WTC11 (cell line): Measurements from ENCODE around the gene ZNRF3. TPM values are rescaled to one million over a fixed set of nuclear protein-coding genes. Genes with fewer than 3 reads are reported as not detected.

Experiments
- ATAC-seq: fragments of 200-7000 bp; cut with Tn5 transposase; 2 replicates; pipeline ENCODE4 v1.10.0; 2021; ENCODE audit warnings: mild to moderate bottlenecking, moderate library complexity
- CTCF ChIA-PET: fragments of 300-600 bp; sonication (Branson Sonifier 250); formaldehyde crosslinking; loops from one replicate; lab custom pipeline; 2021; ENCODE audit warnings: antibody characterized with exemption; lab: Charles Lee
- POLR2A ChIA-PET: fragments of 350-600 bp; sonication (Branson Sonifier 250); formaldehyde crosslinking; loops from one replicate; lab custom pipeline; 2021; ENCODE audit warnings: antibody characterized with exemption; lab: Charles Lee
- DNase-seq: peaks from one replicate; pipeline ENCODE4 v3.0.0; 2021; ENCODE audit warnings: low spot score
- H3K27ac Mint-ChIP-seq: 2 replicates; pipeline ENCODE4 v1.8.0; 2021; ENCODE audit warnings: mixed read lengths
- H3K27me3 Mint-ChIP-seq: 2 replicates; pipeline ENCODE4 v1.8.0; 2021; ENCODE audit warnings: low read depth, mild to moderate bottlenecking, moderate library complexity, mixed read lengths
- H3K36me3 Mint-ChIP-seq: 2 replicates; pipeline ENCODE4 v1.8.0; 2021; ENCODE audit warnings: mixed read lengths
- H3K4me1 Mint-ChIP-seq: 2 replicates; pipeline ENCODE4 v1.8.0; 2022; ENCODE audit warnings: mixed read lengths
- H3K4me3 Mint-ChIP-seq: 2 replicates; pipeline ENCODE4 v1.8.0; 2021; ENCODE audit warnings: mild to moderate bottlenecking, moderate library complexity, mixed read lengths
- H3K9me3 Mint-ChIP-seq: 2 replicates; pipeline ENCODE4 v1.8.0; 2021; ENCODE audit warnings: mixed read lengths
- ATF1 ChIP-seq: sonication (generic); formaldehyde crosslinking; IDR thresholded peaks from 2 replicates; pipeline ENCODE4 v1.8.1; 2023; ENCODE audit warnings: mild to moderate bottlenecking, moderate library complexity, missing genetic modification reagents
- ELF4 ChIP-seq: sonication (generic); formaldehyde crosslinking; IDR thresholded peaks from 2 replicates; pipeline ENCODE4 v1.8.1; 2022; ENCODE audit warnings: low read depth, mild to moderate bottlenecking, moderate library complexity, missing genetic modification reagents
- ESRRA ChIP-seq: sonication (generic); formaldehyde crosslinking; IDR thresholded peaks from 2 replicates; pipeline ENCODE4 v1.8.1; 2022; ENCODE audit warnings: mild to moderate bottlenecking, missing genetic modification reagents, borderline replicate concordance
- FOXP1 ChIP-seq: sonication (generic); formaldehyde crosslinking; IDR thresholded peaks from 2 replicates; pipeline ENCODE4 v1.8.0; 2022; ENCODE audit warnings: missing genetic modification reagents, mild to moderate bottlenecking, moderate library complexity, borderline replicate concordance
- GRHL2 ChIP-seq: fragments of 250-450 bp; sonication (Bioruptor Pico); IDR thresholded peaks from 2 replicates; pipeline ENCODE4 v1.8.0; 2022; ENCODE audit warnings: mild to moderate bottlenecking, moderate library complexity; ENCODE audit not compliant: insufficient replicate concordance, severe bottlenecking
- HMGA2 ChIP-seq: fragments of 250-450 bp; sonication (Bioruptor Pico); IDR thresholded peaks from 2 replicates; pipeline ENCODE4 v1.4.0; 2021; ENCODE audit warnings: mild to moderate bottlenecking, moderate library complexity
- NFATC4 ChIP-seq: fragments of 250-450 bp; sonication (Bioruptor Pico); IDR thresholded peaks from 2 replicates; pipeline ENCODE4 v1.9.0; 2021; ENCODE audit warnings: mild to moderate bottlenecking
- NR1H2 ChIP-seq: sonication (generic); formaldehyde crosslinking; IDR thresholded peaks from 2 replicates; pipeline ENCODE4 v1.9.0; 2021; ENCODE audit warnings: mild to moderate bottlenecking, moderate library complexity, missing genetic modification reagents
- NR2C2 ChIP-seq: sonication (generic); formaldehyde crosslinking; IDR thresholded peaks from 2 replicates; pipeline ENCODE4 v1.8.0; 2022; ENCODE audit warnings: mild to moderate bottlenecking, missing genetic modification reagents
- SMAD4 ChIP-seq: sonication (generic); formaldehyde crosslinking; IDR thresholded peaks from 2 replicates; pipeline ENCODE4 v1.8.0; 2022; ENCODE audit warnings: mild to moderate bottlenecking, missing genetic modification reagents
- ZNF232 ChIP-seq: sonication (generic); formaldehyde crosslinking; IDR thresholded peaks from 2 replicates; pipeline ENCODE4 v1.8.0; 2022; ENCODE audit warnings: mild to moderate bottlenecking, missing genetic modification reagents
- ZNF416 ChIP-seq: fragments of 250-450 bp; sonication (Bioruptor Pico); IDR thresholded peaks from 2 replicates; pipeline ENCODE4 v1.9.0; 2021; ENCODE audit warnings: mild to moderate bottlenecking, inconsistent platforms
- ZNF671 ChIP-seq: fragments of 250-450 bp; sonication (Bioruptor Pico); IDR thresholded peaks from 2 replicates; pipeline ENCODE4 v1.8.0; 2021; ENCODE audit warnings: mild to moderate bottlenecking
- total RNA-seq: library from RNA; stranded (reverse); gene quantifications from 3 replicates; pipeline ENCODE4 v1.2.3, GENCODE V29; 2021
- TF ChIP-seq, protein P1 (sequence below): fragments of 250-450 bp; sonication (Bioruptor Pico); IDR thresholded peaks from 2 replicates; pipeline ENCODE4 v1.9.0; 2021; ENCODE audit warnings: mild to moderate bottlenecking, borderline replicate concordance
- TF ChIP-seq, protein P2 (sequence below): sonication (generic); formaldehyde crosslinking; IDR thresholded peaks from 2 replicates; pipeline ENCODE4 v1.8.0; 2022; ENCODE audit warnings: mild to moderate bottlenecking, missing genetic modification reagents
- TF ChIP-seq, protein P3 (sequence below): sonication (generic); formaldehyde crosslinking; IDR thresholded peaks from 2 replicates; pipeline ENCODE4 v1.8.1; 2023; ENCODE audit warnings: mild to moderate bottlenecking, missing genetic modification reagents
- TF ChIP-seq, protein P4 (sequence below): sonication (generic); formaldehyde crosslinking; IDR thresholded peaks from 2 replicates; pipeline ENCODE4 v1.8.1; 2023; ENCODE audit warnings: mild to moderate bottlenecking, missing genetic modification reagents, moderate library complexity
- TF ChIP-seq, protein P5 (sequence below): sonication (generic); formaldehyde crosslinking; IDR thresholded peaks from 2 replicates; pipeline ENCODE4 v1.8.0; 2022; ENCODE audit warnings: mild to moderate bottlenecking, missing genetic modification reagents
- TF ChIP-seq, protein P6 (sequence below): sonication (generic); formaldehyde crosslinking; IDR thresholded peaks from 2 replicates; pipeline ENCODE4 v1.8.1; 2023; ENCODE audit warnings: mild to moderate bottlenecking, missing genetic modification reagents, borderline replicate concordance
- TF ChIP-seq, protein P7 (sequence below): fragments of 250-450 bp; sonication (Bioruptor Pico); conservative IDR thresholded peaks from 2 replicates; pipeline ENCODE4 v1.9.0; 2021; ENCODE audit warnings: mild to moderate bottlenecking

The ZNRF3 gene
- total RNA-seq, 1 experiment from 2014 or later, result 25.4 TPM

DNA sequence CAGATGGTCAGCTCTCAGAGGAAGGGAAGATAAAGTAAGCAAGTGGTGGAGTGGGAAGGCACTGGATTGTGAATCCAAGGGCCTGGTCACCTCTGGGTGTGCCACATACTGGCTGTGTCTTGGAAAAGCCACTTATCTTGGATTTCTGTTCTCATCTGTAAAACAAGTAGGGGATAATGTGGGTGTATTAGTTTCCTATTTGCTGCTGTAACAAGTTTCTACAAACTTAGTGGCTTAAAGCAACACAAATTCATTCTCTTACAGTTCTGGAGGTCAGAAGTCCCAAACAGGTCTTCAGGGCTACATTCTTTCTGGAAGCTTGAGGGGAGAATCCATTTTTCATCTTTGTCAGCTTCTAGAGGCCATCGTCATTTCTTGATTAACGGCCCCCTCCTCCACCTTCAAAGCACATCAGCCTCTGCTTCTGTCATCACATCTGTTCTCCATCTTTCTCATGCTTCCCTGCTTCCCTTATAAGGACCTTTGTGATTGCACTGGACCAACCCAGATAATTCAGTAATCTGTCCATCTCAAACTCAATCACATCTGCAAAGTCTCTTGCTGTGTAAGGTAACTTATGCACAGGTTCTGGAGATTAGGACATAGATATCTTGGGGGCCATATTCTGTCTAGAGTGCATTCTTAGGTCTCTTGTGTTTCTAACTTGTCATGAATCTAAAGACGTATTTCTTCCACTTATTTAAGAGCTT lies 102.4 kb downstream of the ZNRF3 start:
- peaks cover 85% of the 10 kb centered on the region for H3K4me1 Mint-ChIP-seq
- H3K36me3 Mint-ChIP-seq, result peaks cover 32% of the 10 kb centered on the region

DNA sequence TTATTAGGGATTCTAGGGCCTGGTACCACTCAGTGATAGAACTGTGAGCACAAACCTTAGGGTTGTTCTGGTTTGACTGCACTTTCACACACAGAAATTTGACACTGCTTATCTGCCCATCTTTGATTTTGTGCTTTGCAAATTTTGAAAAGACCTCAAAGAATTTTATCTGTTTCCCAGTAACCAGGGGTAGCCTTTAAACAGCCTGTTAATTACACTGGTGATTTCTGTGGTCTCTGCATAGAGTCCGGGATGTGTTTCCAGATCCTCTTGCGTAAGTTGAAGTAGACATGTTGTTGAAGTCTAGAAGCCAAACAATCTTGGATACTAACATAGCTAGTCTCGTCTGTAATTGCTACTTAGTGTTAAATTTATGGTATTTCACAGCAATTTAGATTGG lies 103.0 kb downstream of the ZNRF3 start:
- Mint-ChIP-seq H3K4me1 (peaks cover 87% of the 10 kb centered on the region), H3K4me3 (no peak overlapping the region), H3K36me3 (peaks cover 35% of the 10 kb centered on the region), H3K9me3 (peaks cover 13% of the 10 kb centered on the region), H3K27me3 (no peaks in the 10 kb centered on the region), H3K27ac (peak overlapping the region; percentile 98)
- ChIA-PET CTCF (no interaction called here), POLR2A (no interaction called here)
- no peak for DNase-seq
- ATAC-seq, result no peak
- TF ChIP-seq, protein P1, sequence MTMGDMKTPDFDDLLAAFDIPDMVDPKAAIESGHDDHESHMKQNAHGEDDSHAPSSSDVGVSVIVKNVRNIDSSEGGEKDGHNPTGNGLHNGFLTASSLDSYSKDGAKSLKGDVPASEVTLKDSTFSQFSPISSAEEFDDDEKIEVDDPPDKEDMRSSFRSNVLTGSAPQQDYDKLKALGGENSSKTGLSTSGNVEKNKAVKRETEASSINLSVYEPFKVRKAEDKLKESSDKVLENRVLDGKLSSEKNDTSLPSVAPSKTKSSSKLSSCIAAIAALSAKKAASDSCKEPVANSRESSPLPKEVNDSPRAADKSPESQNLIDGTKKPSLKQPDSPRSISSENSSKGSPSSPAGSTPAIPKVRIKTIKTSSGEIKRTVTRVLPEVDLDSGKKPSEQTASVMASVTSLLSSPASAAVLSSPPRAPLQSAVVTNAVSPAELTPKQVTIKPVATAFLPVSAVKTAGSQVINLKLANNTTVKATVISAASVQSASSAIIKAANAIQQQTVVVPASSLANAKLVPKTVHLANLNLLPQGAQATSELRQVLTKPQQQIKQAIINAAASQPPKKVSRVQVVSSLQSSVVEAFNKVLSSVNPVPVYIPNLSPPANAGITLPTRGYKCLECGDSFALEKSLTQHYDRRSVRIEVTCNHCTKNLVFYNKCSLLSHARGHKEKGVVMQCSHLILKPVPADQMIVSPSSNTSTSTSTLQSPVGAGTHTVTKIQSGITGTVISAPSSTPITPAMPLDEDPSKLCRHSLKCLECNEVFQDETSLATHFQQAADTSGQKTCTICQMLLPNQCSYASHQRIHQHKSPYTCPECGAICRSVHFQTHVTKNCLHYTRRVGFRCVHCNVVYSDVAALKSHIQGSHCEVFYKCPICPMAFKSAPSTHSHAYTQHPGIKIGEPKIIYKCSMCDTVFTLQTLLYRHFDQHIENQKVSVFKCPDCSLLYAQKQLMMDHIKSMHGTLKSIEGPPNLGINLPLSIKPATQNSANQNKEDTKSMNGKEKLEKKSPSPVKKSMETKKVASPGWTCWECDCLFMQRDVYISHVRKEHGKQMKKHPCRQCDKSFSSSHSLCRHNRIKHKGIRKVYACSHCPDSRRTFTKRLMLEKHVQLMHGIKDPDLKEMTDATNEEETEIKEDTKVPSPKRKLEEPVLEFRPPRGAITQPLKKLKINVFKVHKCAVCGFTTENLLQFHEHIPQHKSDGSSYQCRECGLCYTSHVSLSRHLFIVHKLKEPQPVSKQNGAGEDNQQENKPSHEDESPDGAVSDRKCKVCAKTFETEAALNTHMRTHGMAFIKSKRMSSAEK, result no peak
- TF ChIP-seq NR1H2, result no peak
- no peak for TF ChIP-seq GRHL2 (CRISPR knock-in tag)
- no peak for TF ChIP-seq NR2C2 (CRISPR knock-in tag)
- TF ChIP-seq NFATC4, result no peak
- TF ChIP-seq, protein P2, sequence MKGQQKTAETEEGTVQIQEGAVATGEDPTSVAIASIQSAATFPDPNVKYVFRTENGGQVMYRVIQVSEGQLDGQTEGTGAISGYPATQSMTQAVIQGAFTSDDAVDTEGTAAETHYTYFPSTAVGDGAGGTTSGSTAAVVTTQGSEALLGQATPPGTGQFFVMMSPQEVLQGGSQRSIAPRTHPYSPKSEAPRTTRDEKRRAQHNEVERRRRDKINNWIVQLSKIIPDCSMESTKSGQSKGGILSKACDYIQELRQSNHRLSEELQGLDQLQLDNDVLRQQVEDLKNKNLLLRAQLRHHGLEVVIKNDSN (CRISPR knock-in tag), result no peak
- TF ChIP-seq, protein P3, sequence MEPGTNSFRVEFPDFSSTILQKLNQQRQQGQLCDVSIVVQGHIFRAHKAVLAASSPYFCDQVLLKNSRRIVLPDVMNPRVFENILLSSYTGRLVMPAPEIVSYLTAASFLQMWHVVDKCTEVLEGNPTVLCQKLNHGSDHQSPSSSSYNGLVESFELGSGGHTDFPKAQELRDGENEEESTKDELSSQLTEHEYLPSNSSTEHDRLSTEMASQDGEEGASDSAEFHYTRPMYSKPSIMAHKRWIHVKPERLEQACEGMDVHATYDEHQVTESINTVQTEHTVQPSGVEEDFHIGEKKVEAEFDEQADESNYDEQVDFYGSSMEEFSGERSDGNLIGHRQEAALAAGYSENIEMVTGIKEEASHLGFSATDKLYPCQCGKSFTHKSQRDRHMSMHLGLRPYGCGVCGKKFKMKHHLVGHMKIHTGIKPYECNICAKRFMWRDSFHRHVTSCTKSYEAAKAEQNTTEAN, result no peak
- no peak for TF ChIP-seq ATF1 (CRISPR knock-in tag)
- TF ChIP-seq HMGA2 (CRISPR knock-in tag), result no peak

More for the DNA sequence above, 102.4 kb downstream of the ZNRF3 start:
- Mint-ChIP-seq H3K27me3 (no peaks in the 10 kb centered on the region), H3K4me3 (no peak overlapping the region), H3K27ac (peak overlapping the region; percentile 98; the same call in 1 of the 2 replicates), H3K9me3 (peaks cover 13% of the 10 kb centered on the region)
- DNase-seq (no peak), ATAC-seq (no peak)
- TF ChIP-seq ELF4 (CRISPR knock-in tag), result no peak
- TF ChIP-seq, protein P4, sequence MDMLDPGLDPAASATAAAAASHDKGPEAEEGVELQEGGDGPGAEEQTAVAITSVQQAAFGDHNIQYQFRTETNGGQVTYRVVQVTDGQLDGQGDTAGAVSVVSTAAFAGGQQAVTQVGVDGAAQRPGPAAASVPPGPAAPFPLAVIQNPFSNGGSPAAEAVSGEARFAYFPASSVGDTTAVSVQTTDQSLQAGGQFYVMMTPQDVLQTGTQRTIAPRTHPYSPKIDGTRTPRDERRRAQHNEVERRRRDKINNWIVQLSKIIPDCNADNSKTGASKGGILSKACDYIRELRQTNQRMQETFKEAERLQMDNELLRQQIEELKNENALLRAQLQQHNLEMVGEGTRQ, result no peak
- TF ChIP-seq ZNF232 (CRISPR knock-in tag), result no peak
- TF ChIP-seq, protein P5, sequence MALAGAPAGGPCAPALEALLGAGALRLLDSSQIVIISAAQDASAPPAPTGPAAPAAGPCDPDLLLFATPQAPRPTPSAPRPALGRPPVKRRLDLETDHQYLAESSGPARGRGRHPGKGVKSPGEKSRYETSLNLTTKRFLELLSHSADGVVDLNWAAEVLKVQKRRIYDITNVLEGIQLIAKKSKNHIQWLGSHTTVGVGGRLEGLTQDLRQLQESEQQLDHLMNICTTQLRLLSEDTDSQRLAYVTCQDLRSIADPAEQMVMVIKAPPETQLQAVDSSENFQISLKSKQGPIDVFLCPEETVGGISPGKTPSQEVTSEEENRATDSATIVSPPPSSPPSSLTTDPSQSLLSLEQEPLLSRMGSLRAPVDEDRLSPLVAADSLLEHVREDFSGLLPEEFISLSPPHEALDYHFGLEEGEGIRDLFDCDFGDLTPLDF, result no peak
- no peak for TF ChIP-seq FOXP1 (CRISPR knock-in tag)
- TF ChIP-seq, protein P6, sequence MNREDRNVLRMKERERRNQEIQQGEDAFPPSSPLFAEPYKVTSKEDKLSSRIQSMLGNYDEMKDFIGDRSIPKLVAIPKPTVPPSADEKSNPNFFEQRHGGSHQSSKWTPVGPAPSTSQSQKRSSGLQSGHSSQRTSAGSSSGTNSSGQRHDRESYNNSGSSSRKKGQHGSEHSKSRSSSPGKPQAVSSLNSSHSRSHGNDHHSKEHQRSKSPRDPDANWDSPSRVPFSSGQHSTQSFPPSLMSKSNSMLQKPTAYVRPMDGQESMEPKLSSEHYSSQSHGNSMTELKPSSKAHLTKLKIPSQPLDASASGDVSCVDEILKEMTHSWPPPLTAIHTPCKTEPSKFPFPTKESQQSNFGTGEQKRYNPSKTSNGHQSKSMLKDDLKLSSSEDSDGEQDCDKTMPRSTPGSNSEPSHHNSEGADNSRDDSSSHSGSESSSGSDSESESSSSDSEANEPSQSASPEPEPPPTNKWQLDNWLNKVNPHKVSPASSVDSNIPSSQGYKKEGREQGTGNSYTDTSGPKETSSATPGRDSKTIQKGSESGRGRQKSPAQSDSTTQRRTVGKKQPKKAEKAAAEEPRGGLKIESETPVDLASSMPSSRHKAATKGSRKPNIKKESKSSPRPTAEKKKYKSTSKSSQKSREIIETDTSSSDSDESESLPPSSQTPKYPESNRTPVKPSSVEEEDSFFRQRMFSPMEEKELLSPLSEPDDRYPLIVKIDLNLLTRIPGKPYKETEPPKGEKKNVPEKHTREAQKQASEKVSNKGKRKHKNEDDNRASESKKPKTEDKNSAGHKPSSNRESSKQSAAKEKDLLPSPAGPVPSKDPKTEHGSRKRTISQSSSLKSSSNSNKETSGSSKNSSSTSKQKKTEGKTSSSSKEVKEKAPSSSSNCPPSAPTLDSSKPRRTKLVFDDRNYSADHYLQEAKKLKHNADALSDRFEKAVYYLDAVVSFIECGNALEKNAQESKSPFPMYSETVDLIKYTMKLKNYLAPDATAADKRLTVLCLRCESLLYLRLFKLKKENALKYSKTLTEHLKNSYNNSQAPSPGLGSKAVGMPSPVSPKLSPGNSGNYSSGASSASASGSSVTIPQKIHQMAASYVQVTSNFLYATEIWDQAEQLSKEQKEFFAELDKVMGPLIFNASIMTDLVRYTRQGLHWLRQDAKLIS, result no peak
- TF ChIP-seq, protein P7, sequence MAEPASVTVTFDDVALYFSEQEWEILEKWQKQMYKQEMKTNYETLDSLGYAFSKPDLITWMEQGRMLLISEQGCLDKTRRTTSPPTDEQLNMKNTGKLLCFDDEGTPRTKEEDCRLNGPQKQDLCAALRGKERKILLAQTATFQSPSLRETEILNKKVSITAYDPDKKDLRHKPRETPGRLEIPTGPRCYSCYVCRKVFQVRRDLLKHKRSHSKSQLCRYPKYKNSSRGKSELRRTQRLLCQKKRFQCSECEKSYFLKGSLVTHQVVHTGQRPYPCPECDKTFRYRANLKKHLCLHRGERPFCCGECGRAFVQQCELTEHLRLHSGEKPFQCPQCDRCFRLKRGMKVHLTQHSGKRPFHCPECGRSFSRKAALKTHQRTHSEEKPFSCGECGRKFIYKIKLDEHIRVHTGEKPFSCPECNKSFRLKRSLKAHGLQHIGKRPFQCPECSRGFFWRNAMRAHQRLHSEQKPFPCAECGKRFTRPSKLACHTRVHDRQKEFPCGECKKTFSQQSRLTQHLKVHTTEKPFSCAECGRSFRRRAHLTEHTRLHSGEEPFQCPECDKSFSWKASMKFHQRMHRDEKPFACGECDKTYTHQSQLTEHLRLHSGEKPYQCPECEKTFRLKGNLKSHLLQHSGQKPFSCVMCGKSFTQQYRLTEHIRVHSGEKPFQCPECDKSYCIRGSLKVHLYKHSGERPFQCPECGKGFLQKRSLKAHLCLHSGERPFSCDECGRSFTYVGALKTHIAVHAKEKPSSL (CRISPR knock-in tag), result no peak
- no peak for TF ChIP-seq ZNF416 (CRISPR knock-in tag)
- TF ChIP-seq ESRRA (CRISPR knock-in tag), result no peak
- no peak for TF ChIP-seq SMAD4 (CRISPR knock-in tag)
- TF ChIP-seq ATF1 (CRISPR knock-in tag), result no peak
- no peak for TF ChIP-seq ZNF671 (CRISPR knock-in tag)
- TF ChIP-seq, all 79 proteins: peak for 0
- ChIA-PET CTCF (interaction anchor here (0.7 to 1.4 kb wide), 2 partner anchors 54 to 55 kb away, joined by 3 read pairs; no protein-coding TSS in a partner anchor), POLR2A (no interaction called here)
